HL-60 (cell line): ENCODE data around the gene EFNA3.

Source experiments
- GABPA ChIP-seq: IDR thresholded peaks from 2 replicates; pipeline ENCODE4 v1.6.1; 2012; ENCODE audit warnings: low read depth
- POLR2AphosphoS5 ChIP-seq: IDR thresholded peaks from 2 replicates; pipeline ENCODE4 v1.6.1; 2012; ENCODE audit warnings: low read depth
- REST ChIP-seq: IDR thresholded peaks from 2 replicates; pipeline ENCODE4 v1.6.1; 2012; ENCODE audit warnings: low read depth; ENCODE audit not compliant: insufficient replicate concordance
- TF ChIP-seq, protein P1 (sequence below): IDR thresholded peaks from one replicate; pipeline ENCODE4 v1.5.1; 2011; ENCODE audit warnings: low read length, control low read depth, inconsistent platforms; ENCODE audit not compliant: insufficient read depth

GRCh38 chr1:155066777-155067176 lies 11.9 kb upstream of the EFNA3 start:
- TF ChIP-seq, protein P1, sequence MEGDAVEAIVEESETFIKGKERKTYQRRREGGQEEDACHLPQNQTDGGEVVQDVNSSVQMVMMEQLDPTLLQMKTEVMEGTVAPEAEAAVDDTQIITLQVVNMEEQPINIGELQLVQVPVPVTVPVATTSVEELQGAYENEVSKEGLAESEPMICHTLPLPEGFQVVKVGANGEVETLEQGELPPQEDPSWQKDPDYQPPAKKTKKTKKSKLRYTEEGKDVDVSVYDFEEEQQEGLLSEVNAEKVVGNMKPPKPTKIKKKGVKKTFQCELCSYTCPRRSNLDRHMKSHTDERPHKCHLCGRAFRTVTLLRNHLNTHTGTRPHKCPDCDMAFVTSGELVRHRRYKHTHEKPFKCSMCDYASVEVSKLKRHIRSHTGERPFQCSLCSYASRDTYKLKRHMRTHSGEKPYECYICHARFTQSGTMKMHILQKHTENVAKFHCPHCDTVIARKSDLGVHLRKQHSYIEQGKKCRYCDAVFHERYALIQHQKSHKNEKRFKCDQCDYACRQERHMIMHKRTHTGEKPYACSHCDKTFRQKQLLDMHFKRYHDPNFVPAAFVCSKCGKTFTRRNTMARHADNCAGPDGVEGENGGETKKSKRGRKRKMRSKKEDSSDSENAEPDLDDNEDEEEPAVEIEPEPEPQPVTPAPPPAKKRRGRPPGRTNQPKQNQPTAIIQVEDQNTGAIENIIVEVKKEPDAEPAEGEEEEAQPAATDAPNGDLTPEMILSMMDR: no peak
- TF ChIP-seq REST: no peak
- TF ChIP-seq GABPA: no peak
- TF ChIP-seq POLR2AphosphoS5: no peak
